Measurements from ENCODE around the gene LIFR. TPM values are rescaled to one million over a fixed set of nuclear protein-coding genes. Genes with fewer than 3 reads are reported as not detected.

LIFR gene
- total RNA-seq, 1 donor from 2014 or later = 7.5 TPM

DNA sequence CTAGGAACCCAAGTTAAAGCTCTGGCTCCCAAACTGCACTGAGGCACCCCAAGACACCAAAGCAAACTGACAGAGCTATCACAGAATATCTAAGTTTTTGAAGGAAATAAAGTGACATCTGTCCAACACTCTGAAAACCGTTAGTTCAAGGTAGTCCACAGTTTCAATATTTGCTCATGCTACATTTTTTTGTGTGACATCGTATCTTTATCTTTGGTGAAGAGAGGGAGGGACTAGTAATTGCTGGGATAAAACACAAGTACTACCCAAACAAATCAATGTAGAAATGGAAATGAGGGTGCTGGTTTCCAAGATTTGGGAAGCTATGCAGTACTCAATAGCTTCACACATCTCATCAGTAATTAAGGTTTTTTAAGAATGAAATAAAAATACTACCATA, 20.6 kb downstream of the LIFR start:
- Mint-ChIP-seq H3K4me3 (ENCODE audit: unreplicated experiment) (no peak overlapping the region), H3K27me3 (ENCODE audit: low read depth) (no peaks in the 10 kb centered on the region), H3K27ac (ENCODE audit: unreplicated experiment) (no peak overlapping the region), H3K9me3 (ENCODE audit: low read depth) (peaks cover 11% of the 10 kb centered on the region), H3K4me1 (ENCODE audit: low read depth) (no peaks in the 10 kb centered on the region), H3K36me3 (ENCODE audit: low read depth) (peaks cover 2% of the 10 kb centered on the region)
- TF ChIP-seq, protein P1, sequence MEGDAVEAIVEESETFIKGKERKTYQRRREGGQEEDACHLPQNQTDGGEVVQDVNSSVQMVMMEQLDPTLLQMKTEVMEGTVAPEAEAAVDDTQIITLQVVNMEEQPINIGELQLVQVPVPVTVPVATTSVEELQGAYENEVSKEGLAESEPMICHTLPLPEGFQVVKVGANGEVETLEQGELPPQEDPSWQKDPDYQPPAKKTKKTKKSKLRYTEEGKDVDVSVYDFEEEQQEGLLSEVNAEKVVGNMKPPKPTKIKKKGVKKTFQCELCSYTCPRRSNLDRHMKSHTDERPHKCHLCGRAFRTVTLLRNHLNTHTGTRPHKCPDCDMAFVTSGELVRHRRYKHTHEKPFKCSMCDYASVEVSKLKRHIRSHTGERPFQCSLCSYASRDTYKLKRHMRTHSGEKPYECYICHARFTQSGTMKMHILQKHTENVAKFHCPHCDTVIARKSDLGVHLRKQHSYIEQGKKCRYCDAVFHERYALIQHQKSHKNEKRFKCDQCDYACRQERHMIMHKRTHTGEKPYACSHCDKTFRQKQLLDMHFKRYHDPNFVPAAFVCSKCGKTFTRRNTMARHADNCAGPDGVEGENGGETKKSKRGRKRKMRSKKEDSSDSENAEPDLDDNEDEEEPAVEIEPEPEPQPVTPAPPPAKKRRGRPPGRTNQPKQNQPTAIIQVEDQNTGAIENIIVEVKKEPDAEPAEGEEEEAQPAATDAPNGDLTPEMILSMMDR (IDR thresholded peaks at IDR 0.05) = no peak
- no peak for DNase-seq (ENCODE audit: low spot score)

DNA sequence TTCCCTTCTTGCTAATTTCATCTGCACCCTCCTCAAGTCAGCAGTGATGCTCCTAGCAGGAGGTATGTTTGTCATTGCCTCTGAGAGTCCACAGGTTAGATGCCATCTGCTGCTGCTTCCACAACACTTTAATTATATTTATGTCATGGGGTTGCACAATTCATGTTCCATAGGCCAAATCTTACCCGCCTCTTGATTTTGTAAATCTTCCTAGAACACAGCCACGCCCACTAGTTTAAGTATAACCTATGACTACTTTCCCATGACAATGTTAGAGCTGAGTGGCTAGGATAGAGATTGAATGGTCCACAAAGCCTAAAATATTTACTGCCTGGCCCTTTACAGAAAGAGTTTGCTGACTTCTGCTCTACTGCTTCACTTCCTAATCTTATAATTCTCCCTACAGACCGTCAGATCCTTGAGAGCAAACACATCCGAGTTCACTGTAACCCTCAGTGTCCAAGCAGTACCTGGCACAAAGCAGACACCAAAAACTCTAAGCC, 21.1 kb downstream of the LIFR start:
- Mint-ChIP-seq H3K4me3 (ENCODE audit: unreplicated experiment) (no peak overlapping the region), H3K4me1 (ENCODE audit: low read depth) (no peaks in the 10 kb centered on the region), H3K36me3 (ENCODE audit: low read depth) (peaks cover 2% of the 10 kb centered on the region), H3K27me3 (ENCODE audit: low read depth) (no peaks in the 10 kb centered on the region), H3K27ac (ENCODE audit: unreplicated experiment) (no peak overlapping the region), H3K9me3 (ENCODE audit: low read depth) (peaks cover 11% of the 10 kb centered on the region)
- DNase-seq (ENCODE audit: low spot score) = no peak
- TF ChIP-seq, protein P1 (IDR thresholded peaks at IDR 0.05) = no peak

DNA sequence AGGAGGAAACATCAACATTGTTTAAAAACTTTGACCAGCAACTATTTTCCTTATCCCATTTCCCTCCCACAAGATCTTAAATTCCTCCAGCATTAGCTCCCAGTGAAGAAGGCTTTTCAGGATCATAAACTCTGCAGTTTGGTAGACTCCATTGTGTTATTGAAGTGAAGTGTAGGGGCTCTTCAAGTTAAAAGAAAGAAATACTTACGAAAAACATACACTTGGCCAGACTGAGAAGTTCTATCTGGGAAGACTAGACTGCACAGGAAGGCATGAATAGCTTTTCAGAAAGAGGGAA, 22.3 kb downstream of the LIFR start:
- DNase-seq (ENCODE audit: low spot score) = no peak
- no peaks in the 10 kb centered on the region for H3K4me1 Mint-ChIP-seq (ENCODE audit: low read depth)
- H3K36me3 Mint-ChIP-seq (ENCODE audit: low read depth) = peaks cover 2% of the 10 kb centered on the region
- TF ChIP-seq, protein P1 (IDR thresholded peaks at IDR 0.05) = no peak
- H3K4me3 Mint-ChIP-seq (ENCODE audit: unreplicated experiment) = no peak overlapping the region
- no peaks in the 10 kb centered on the region for H3K27me3 Mint-ChIP-seq (ENCODE audit: low read depth)
- no peak overlapping the region for H3K27ac Mint-ChIP-seq (ENCODE audit: unreplicated experiment)
- H3K9me3 Mint-ChIP-seq (ENCODE audit: low read depth) = peaks cover 11% of the 10 kb centered on the region

DNA sequence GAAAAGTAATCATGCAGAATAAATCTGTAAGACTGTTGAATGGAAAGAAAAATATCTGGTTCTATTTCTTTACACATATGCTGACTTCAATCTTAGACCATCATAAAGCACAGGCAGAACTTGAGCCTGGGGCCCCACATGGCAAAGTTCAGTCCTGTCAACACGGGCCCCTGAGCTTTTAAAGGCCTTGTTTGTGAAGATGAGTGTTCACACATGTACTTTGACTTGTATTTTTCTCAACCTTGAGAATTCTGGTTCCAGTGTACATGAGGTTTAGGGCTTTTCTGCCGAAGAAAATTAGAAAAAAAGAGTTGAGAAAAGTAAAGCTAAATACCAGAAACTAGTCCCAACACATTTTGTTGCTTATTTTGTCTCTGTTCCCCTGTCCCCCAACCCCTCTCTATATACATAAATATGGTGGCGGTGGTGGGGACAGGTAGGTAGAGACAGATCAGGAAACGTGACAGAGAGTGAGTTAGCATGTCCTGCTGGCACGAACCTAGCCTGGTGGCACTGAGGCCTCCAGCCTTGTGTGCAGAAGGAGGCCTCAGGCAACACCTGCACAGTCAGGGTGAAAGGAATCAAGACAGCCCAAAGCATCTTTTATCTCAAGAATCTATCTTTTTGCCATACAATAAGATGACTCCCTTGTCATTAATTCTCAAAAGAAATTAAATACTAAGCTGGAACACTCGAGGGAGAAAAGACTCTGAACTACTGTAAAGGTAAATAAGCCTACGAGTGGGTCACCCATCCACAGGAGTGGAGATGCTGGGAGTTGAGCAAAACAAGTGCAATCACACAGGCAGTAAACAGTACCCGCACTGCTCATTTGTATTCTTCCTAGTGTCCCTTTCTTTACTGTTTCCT, 22.9 kb downstream of the LIFR start:
- no peak for DNase-seq (ENCODE audit: low spot score)
- TF ChIP-seq, protein P1 (IDR thresholded peaks at IDR 0.05) = no peak
- Mint-ChIP-seq H3K36me3 (ENCODE audit: low read depth) (peaks cover 2% of the 10 kb centered on the region), H3K9me3 (ENCODE audit: low read depth) (peaks cover 11% of the 10 kb centered on the region), H3K4me1 (ENCODE audit: low read depth) (no peaks in the 10 kb centered on the region), H3K27ac (ENCODE audit: unreplicated experiment) (no peak overlapping the region), H3K4me3 (ENCODE audit: unreplicated experiment) (no peak overlapping the region), H3K27me3 (ENCODE audit: low read depth) (no peaks in the 10 kb centered on the region)

DNA sequence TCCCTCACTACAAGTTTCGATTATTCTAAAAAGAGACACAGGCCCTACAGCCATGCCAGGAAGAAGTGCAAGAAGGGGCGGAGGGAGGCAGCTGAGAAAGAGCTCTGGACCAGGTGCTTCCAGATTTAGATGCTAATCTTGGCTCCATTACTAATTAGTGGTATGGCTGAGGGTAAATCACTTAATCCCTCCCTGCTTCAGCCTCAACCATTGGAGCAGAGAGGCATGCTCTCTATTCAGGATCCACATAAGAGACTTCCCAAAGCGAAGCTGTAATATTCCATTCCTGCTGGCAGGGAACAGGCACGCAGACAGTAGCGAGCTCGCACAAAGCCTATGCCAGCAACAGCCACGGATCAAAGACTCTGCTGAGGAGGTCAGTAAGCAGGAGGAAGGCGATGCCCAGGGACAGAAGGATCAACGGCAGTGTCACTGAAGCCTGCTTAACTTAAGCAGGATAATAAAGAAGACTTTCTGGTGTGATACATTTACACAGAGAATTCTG, 24.2 kb downstream of the LIFR start:
- Mint-ChIP-seq H3K36me3 (ENCODE audit: low read depth) (peaks cover 2% of the 10 kb centered on the region), H3K4me3 (ENCODE audit: unreplicated experiment) (no peak overlapping the region), H3K9me3 (ENCODE audit: low read depth) (peaks cover 11% of the 10 kb centered on the region), H3K27ac (ENCODE audit: unreplicated experiment) (no peak overlapping the region), H3K4me1 (ENCODE audit: low read depth) (peaks cover 9% of the 10 kb centered on the region), H3K27me3 (ENCODE audit: low read depth) (no peaks in the 10 kb centered on the region)
- DNase-seq (ENCODE audit: low spot score) = no peak
- TF ChIP-seq, protein P1 (IDR thresholded peaks at IDR 0.05) = no peak

Measured in chondrocyte (in vitro differentiated cells).